ENCODE results near the gene RASL10A. TPM values are rescaled to one million over a fixed set of nuclear protein-coding genes. Genes with fewer than 3 reads are reported as not detected.

The RASL10A gene
- polyA plus RNA-seq, 3 donors = 0.35 to 2.1 (median 0.50) TPM

DNA sequence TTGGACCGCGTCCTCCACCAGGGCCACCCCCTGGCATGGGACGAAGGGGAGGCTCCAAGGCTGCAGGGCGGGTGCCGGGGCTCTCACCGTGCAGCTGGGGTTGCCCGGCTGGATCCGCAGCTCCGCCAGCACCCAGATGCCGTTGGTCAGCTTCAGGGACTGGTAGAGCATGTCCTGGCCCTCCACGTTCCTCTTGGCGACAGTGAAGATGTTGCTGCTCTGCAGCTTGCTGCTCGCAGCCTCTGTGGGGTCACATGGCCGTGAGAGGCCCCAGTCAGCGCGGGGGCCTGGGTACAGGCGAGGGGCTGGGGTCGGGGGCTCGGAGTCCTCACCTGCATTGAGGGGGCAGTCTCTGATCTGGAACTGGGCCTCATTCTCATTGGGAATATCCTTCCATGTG lies 14.8 kb upstream of the RASL10A start:
- 98% methylated on average over 19 of the region's 19 CpGs for WGBS (ENCODE audit: insufficient coverage)
- Histone ChIP-seq H3K27ac (ENCODE audit: low read depth in 1 of 2, low read length in 2 of 2) (no peak overlapping the region), H4K20me1 (ENCODE audit: insufficient read depth, low read length) (peaks cover 41% of the 10 kb centered on the region), H3K9ac (ENCODE audit: insufficient read depth, low read length, poor library complexity, severe bottlenecking) (no peak overlapping the region), H3K4me2 (replicated peaks; ENCODE audit: extremely low read depth, low read length, poor library complexity, severe bottlenecking) (no peak overlapping the region), H3K9me3 (replicated peaks in 1 of 2; ENCODE audit: control insufficient read depth in 1 of 2, insufficient read depth in 1 of 2, low read length in 2 of 2) (no peaks in the 10 kb centered on the region), H3K4me3 (replicated peaks in 1 of 3; ENCODE audit: low read depth in 2 of 3, low read length in 3 of 3) (no peak overlapping the region), H3K27me3 (ENCODE audit: control insufficient read depth in 2 of 2, insufficient read depth in 2 of 2, low read length in 2 of 2) (no peaks in the 10 kb centered on the region), H3K36me3 (replicated peaks in 1 of 2; ENCODE audit: control insufficient read depth in 1 of 2, insufficient read depth in 2 of 2, low read length in 2 of 2) (peaks cover 86 to 93% of the 10 kb centered on the region in 2 donors), H2AFZ (ENCODE audit: insufficient read depth, low read depth, low read length, poor library complexity, severe bottlenecking) (no peak overlapping the region), H3K4me1 (ENCODE audit: control insufficient read depth in 1 of 2, insufficient read depth in 2 of 2, low read length in 2 of 2) (no peaks in the 10 kb centered on the region), H3K79me2 (ENCODE audit: insufficient read depth, low read length) (no peaks in the 10 kb centered on the region)
- Mint-ChIP-seq H3K4me1 (no peaks in the 10 kb centered on the region), H3K27me3 (ENCODE audit: low read depth in 3 of 3) (peaks cover 0 to 2% (median 0%) of the 10 kb centered on the region in 3 donors), H3K9me3 (peaks cover 0 to 1% (median 0%) of the 10 kb centered on the region in 7 donors), H3K27ac (peak overlapping the region in 2 of 7 donors; percentile 19 to 30), H3K36me3 (peaks cover 66 to 91% of the 10 kb centered on the region in 2 donors), H3K4me3 (no peak overlapping the region)
- intact Hi-C loops (cut with micrococcal nuclease) = no loop called here
- TF ChIP-seq, protein P1, sequence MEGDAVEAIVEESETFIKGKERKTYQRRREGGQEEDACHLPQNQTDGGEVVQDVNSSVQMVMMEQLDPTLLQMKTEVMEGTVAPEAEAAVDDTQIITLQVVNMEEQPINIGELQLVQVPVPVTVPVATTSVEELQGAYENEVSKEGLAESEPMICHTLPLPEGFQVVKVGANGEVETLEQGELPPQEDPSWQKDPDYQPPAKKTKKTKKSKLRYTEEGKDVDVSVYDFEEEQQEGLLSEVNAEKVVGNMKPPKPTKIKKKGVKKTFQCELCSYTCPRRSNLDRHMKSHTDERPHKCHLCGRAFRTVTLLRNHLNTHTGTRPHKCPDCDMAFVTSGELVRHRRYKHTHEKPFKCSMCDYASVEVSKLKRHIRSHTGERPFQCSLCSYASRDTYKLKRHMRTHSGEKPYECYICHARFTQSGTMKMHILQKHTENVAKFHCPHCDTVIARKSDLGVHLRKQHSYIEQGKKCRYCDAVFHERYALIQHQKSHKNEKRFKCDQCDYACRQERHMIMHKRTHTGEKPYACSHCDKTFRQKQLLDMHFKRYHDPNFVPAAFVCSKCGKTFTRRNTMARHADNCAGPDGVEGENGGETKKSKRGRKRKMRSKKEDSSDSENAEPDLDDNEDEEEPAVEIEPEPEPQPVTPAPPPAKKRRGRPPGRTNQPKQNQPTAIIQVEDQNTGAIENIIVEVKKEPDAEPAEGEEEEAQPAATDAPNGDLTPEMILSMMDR (IDR thresholded peaks at IDR 0.05) = no peak
- DNase-seq = no peak

GRCh38 chr22:29329581-29329980 lies 14.1 kb upstream of the RASL10A start:
- Histone ChIP-seq H3K4me1 (ENCODE audit: control insufficient read depth in 1 of 2, insufficient read depth in 2 of 2, low read length in 2 of 2) (no peaks in the 10 kb centered on the region), H3K4me2 (replicated peaks; ENCODE audit: extremely low read depth, low read length, poor library complexity, severe bottlenecking) (no peak overlapping the region), H3K9ac (ENCODE audit: insufficient read depth, low read length, poor library complexity, severe bottlenecking) (no peak overlapping the region), H3K9me3 (replicated peaks in 1 of 2; ENCODE audit: control insufficient read depth in 1 of 2, insufficient read depth in 1 of 2, low read length in 2 of 2) (no peaks in the 10 kb centered on the region), H3K27ac (ENCODE audit: low read depth in 1 of 2, low read length in 2 of 2) (no peak overlapping the region), H3K36me3 (replicated peaks in 1 of 2; ENCODE audit: control insufficient read depth in 1 of 2, insufficient read depth in 2 of 2, low read length in 2 of 2) (peaks cover 79 to 85% of the 10 kb centered on the region in 2 donors), H3K79me2 (ENCODE audit: insufficient read depth, low read length) (no peaks in the 10 kb centered on the region), H4K20me1 (ENCODE audit: insufficient read depth, low read length) (peaks cover 34% of the 10 kb centered on the region), H3K27me3 (ENCODE audit: control insufficient read depth in 2 of 2, insufficient read depth in 2 of 2, low read length in 2 of 2) (no peaks in the 10 kb centered on the region), H2AFZ (ENCODE audit: insufficient read depth, low read depth, low read length, poor library complexity, severe bottlenecking) (no peak overlapping the region), H3K4me3 (replicated peaks in 1 of 3; ENCODE audit: low read depth in 2 of 3, low read length in 3 of 3) (no peak overlapping the region)
- peaks cover 0 to 2% (median 0%) of the 10 kb centered on the region in 3 donors for H3K27me3 Mint-ChIP-seq (ENCODE audit: low read depth in 3 of 3)
- peak overlapping the region in 2 of 7 donors; percentile 39 to 53 for H3K27ac Mint-ChIP-seq
- TF ChIP-seq, protein P1 (IDR thresholded peaks at IDR 0.05) = no peak
- 91% methylated on average over 11 of the region's 11 CpGs for WGBS (ENCODE audit: insufficient coverage)
- DNase-seq = no peak
- no peaks in the 10 kb centered on the region for H3K4me1 Mint-ChIP-seq
- no peak overlapping the region for H3K4me3 Mint-ChIP-seq
- H3K9me3 Mint-ChIP-seq = peaks cover 0 to 1% (median 0%) of the 10 kb centered on the region in 7 donors
- intact Hi-C loops (cut with micrococcal nuclease) = no loop called here
- H3K36me3 Mint-ChIP-seq = peaks cover 59 to 83% of the 10 kb centered on the region in 2 donors
